Measurements from ENCODE around the gene TMEM273.

Gene TMEM273

GRCh38 chr10:49168831-49169500 is 19.2 kb downstream of the TMEM273 start:
- peak in 2 of 42 donors; percentile 30 to 34 for DNase-seq
- intact Hi-C loops (cut with DNase I), result no loop called here

GRCh38 chr10:49168171-49168540 is 20.0 kb downstream of the TMEM273 start:
- intact Hi-C loops (cut with DNase I), result no loop called here
- peak in 1 of 42 donors; percentile 34 for DNase-seq

- DNase-seq, result peak in 2 of 42 donors; percentile 24 to 35
- intact Hi-C loops (cut with DNase I), result no loop called here
These were observed 20.6 kb downstream of the TMEM273 start for GRCh38 chr10:49167425-49168170.

- peak in 1 of 42 donors; percentile 29 for DNase-seq
- intact Hi-C loops (cut with DNase I), result no loop called here
These were observed 21.4 kb downstream of the TMEM273 start for GRCh38 chr10:49166484-49167400.

GRCh38 chr10:49165821-49166483 is 22.2 kb downstream of the TMEM273 start:
- intact Hi-C loops (cut with DNase I), result no loop called here
- peak in 1 of 42 donors; percentile 38 for DNase-seq

GRCh38 chr10:49165259-49165658 is 22.9 kb downstream of the TMEM273 start:
- intact Hi-C loops (cut with DNase I), result no loop called here

GRCh38 chr10:49164559-49165188 is 23.5 kb downstream of the TMEM273 start:
- peak in 28 of 42 donors; percentile 12 to 70 (median 44) for DNase-seq
- intact Hi-C loops (cut with DNase I), result no loop called here

More at GRCh38 chr10:49165259-49165658, 22.9 kb downstream of the TMEM273 start:
- peak in 1 of 42 donors; percentile 24 for DNase-seq

GRCh38 chr10:49163741-49164140 is 24.4 kb downstream of the TMEM273 start:
- DNase-seq, result no peak
- intact Hi-C loops (cut with DNase I), result no loop called here

GRCh38 chr10:49162761-49163310 is 25.4 kb downstream of the TMEM273 start:
- intact Hi-C loops (cut with DNase I), result no loop called here
- DNase-seq, result peak in 1 of 42 donors; percentile 39

GRCh38 chr10:49162063-49162462 is 26.1 kb downstream of the TMEM273 start:
- intact Hi-C loops (cut with DNase I), result no loop called here

GRCh38 chr10:49161411-49161997 is 26.7 kb downstream of the TMEM273 start:
- DNase-seq, result peak in 12 of 42 donors; percentile 8 to 65 (median 41)
- intact Hi-C loops (cut with DNase I), result no loop called here

More at GRCh38 chr10:49162063-49162462, 26.1 kb downstream of the TMEM273 start:
- DNase-seq, result no peak

- intact Hi-C loops (cut with DNase I), result no loop called here
- peak in 1 of 42 donors; percentile 34 for DNase-seq
These were observed 27.4 kb downstream of the TMEM273 start for GRCh38 chr10:49160814-49161213.

- intact Hi-C loops (cut with DNase I), result no loop called here
- no peak for DNase-seq
These were observed 28.1 kb downstream of the TMEM273 start for GRCh38 chr10:49160110-49160509.

GRCh38 chr10:49158915-49159314 is 29.3 kb downstream of the TMEM273 start:
- DNase-seq, result no peak
- intact Hi-C loops (cut with DNase I), result no loop called here

GRCh38 chr10:49158404-49158803 is 29.8 kb downstream of the TMEM273 start:
- peak in 1 of 42 donors; percentile 4 for DNase-seq
- intact Hi-C loops (cut with DNase I), result no loop called here

GRCh38 chr10:49157229-49157628 is 31.0 kb downstream of the TMEM273 start:
- intact Hi-C loops (cut with DNase I), result no loop called here
- no peak for DNase-seq

GRCh38 chr10:49154641-49155040 is 33.5 kb downstream of the TMEM273 start:
- no peak for DNase-seq
- intact Hi-C loops (cut with DNase I), result no loop called here

GRCh38 chr10:49153971-49154370 is 34.2 kb downstream of the TMEM273 start:
- DNase-seq, result no peak
- intact Hi-C loops (cut with DNase I), result no loop called here

Measured in head of caudate nucleus (tissue), 42 donors.